WTC11 (cell line): ENCODE measurements around the gene SREBF1. TPM values are rescaled to one million over a fixed set of nuclear protein-coding genes. Genes with fewer than 3 reads are reported as not detected.

ENCODE experiments used
- ATAC-seq: fragments of 200-7000 bp; cut with Tn5 transposase; 2 replicates; pipeline ENCODE4 v1.10.0; 2021; ENCODE audit warnings: mild to moderate bottlenecking, moderate library complexity
- CTCF ChIA-PET: fragments of 300-600 bp; sonication (Branson Sonifier 250); formaldehyde crosslinking; loops from one replicate; lab custom pipeline; 2021; ENCODE audit warnings: antibody characterized with exemption; lab: Charles Lee
- POLR2A ChIA-PET: fragments of 350-600 bp; sonication (Branson Sonifier 250); formaldehyde crosslinking; loops from one replicate; lab custom pipeline; 2021; ENCODE audit warnings: antibody characterized with exemption; lab: Charles Lee
- DNase-seq: peaks from one replicate; pipeline ENCODE4 v3.0.0; 2021; ENCODE audit warnings: low spot score
- H3K27ac Mint-ChIP-seq: 2 replicates; pipeline ENCODE4 v1.8.0; 2021; ENCODE audit warnings: mixed read lengths
- H3K27me3 Mint-ChIP-seq: 2 replicates; pipeline ENCODE4 v1.8.0; 2021; ENCODE audit warnings: low read depth, mild to moderate bottlenecking, moderate library complexity, mixed read lengths
- H3K36me3 Mint-ChIP-seq: 2 replicates; pipeline ENCODE4 v1.8.0; 2021; ENCODE audit warnings: mixed read lengths
- H3K4me1 Mint-ChIP-seq: 2 replicates; pipeline ENCODE4 v1.8.0; 2022; ENCODE audit warnings: mixed read lengths
- H3K4me3 Mint-ChIP-seq: 2 replicates; pipeline ENCODE4 v1.8.0; 2021; ENCODE audit warnings: mild to moderate bottlenecking, moderate library complexity, mixed read lengths
- H3K9me3 Mint-ChIP-seq: 2 replicates; pipeline ENCODE4 v1.8.0; 2021; ENCODE audit warnings: mixed read lengths
- ATF6 ChIP-seq: sonication (generic); formaldehyde crosslinking; IDR thresholded peaks from 2 replicates; pipeline ENCODE4 v1.8.1; 2023; ENCODE audit warnings: mild to moderate bottlenecking, missing genetic modification reagents
- CBFB ChIP-seq: sonication (generic); formaldehyde crosslinking; IDR thresholded peaks from 2 replicates; pipeline ENCODE4 v1.8.1; 2022; ENCODE audit warnings: mild to moderate bottlenecking, low read depth, missing genetic modification reagents
- CDX4 ChIP-seq: fragments of 250-450 bp; sonication (Bioruptor Pico); IDR thresholded peaks from 2 replicates; pipeline ENCODE4 v1.9.0; 2021; ENCODE audit warnings: moderate library complexity, mild to moderate bottlenecking, inconsistent platforms, borderline replicate concordance
- CREB1 ChIP-seq: sonication (generic); formaldehyde crosslinking; IDR thresholded peaks from 2 replicates; pipeline ENCODE4 v1.8.0; 2023; ENCODE audit warnings: mild to moderate bottlenecking, missing genetic modification reagents
- CREM ChIP-seq: sonication (generic); formaldehyde crosslinking; IDR thresholded peaks from 2 replicates; pipeline ENCODE4 v1.8.1; 2022; ENCODE audit warnings: mild to moderate bottlenecking, missing genetic modification reagents, moderate library complexity
- ESRRA ChIP-seq: sonication (generic); formaldehyde crosslinking; IDR thresholded peaks from 2 replicates; pipeline ENCODE4 v1.8.1; 2022; ENCODE audit warnings: mild to moderate bottlenecking, missing genetic modification reagents, borderline replicate concordance
- ETV6 ChIP-seq: sonication (generic); formaldehyde crosslinking; IDR thresholded peaks from 2 replicates; pipeline ENCODE4 v1.8.1; 2022; ENCODE audit warnings: mild to moderate bottlenecking, missing genetic modification reagents
- KAT7 ChIP-seq: sonication (generic); formaldehyde crosslinking; IDR thresholded peaks from 2 replicates; pipeline ENCODE4 v1.8.1; 2023; ENCODE audit warnings: missing genetic modification reagents, mild to moderate bottlenecking, borderline replicate concordance
- MLX ChIP-seq: sonication (generic); formaldehyde crosslinking; IDR thresholded peaks from 2 replicates; pipeline ENCODE4 v1.8.1; 2023; ENCODE audit warnings: mild to moderate bottlenecking, missing genetic modification reagents, moderate library complexity
- NR2C2 ChIP-seq: sonication (generic); formaldehyde crosslinking; IDR thresholded peaks from 2 replicates; pipeline ENCODE4 v1.8.0; 2022; ENCODE audit warnings: mild to moderate bottlenecking, missing genetic modification reagents
- STAT6 ChIP-seq: sonication (generic); formaldehyde crosslinking; conservative IDR thresholded peaks from 2 replicates; pipeline ENCODE4 v1.8.1; 2023; ENCODE audit warnings: mild to moderate bottlenecking, low read depth, missing genetic modification reagents, moderate library complexity
- TEAD4 ChIP-seq: sonication (generic); formaldehyde crosslinking; IDR thresholded peaks from 2 replicates; pipeline ENCODE4 v1.8.0; 2022; ENCODE audit warnings: mild to moderate bottlenecking, missing genetic modification reagents
- ZBTB43 ChIP-seq: sonication (generic); formaldehyde crosslinking; IDR thresholded peaks from 2 replicates; pipeline ENCODE4 v1.8.1; 2023; ENCODE audit warnings: mild to moderate bottlenecking, missing genetic modification reagents
- ZNF532 ChIP-seq: fragments of 250-450 bp; sonication (Bioruptor Pico); IDR thresholded peaks from 2 replicates; pipeline ENCODE4 v1.9.0; 2021; ENCODE audit warnings: mild to moderate bottlenecking, borderline replicate concordance
- ZSCAN18 ChIP-seq: fragments of 250-450 bp; sonication (Bioruptor Pico); IDR thresholded peaks from 2 replicates; pipeline ENCODE4 v2.1.2; 2022; ENCODE audit warnings: mild to moderate bottlenecking, moderate library complexity
- total RNA-seq: library from RNA; stranded (reverse); gene quantifications from 3 replicates; pipeline ENCODE4 v1.2.3, GENCODE V29; 2021

SREBF1 gene
- total RNA-seq, 1 experiment from 2014 or later = 93.7 TPM

GRCh38 chr17:17839791-17840707 is 3.3 kb upstream of the SREBF1 start (continued):
- TF ChIP-seq ZSCAN18 (CRISPR knock-in tag) (no peak), ZBTB43 (CRISPR knock-in tag) (no peak), TEAD4 (CRISPR knock-in tag) (no peak), CDX4 (CRISPR knock-in tag) (no peak), CBFB (peak; percentile 28; the same call in 1 of the 2 replicates), ATF6 (CRISPR knock-in tag) (no peak), NR2C2 (CRISPR knock-in tag) (peak; percentile 67)
- TF ChIP-seq, all 79 proteins: peak for 20

- peak; percentile 47 for DNase-seq
- POLR2A ChIA-PET = interaction anchor here (0.5 to 4.8 kb wide), 17 partner anchors 12 to 342 kb away, joined by 3 to 137 read pairs (median 4); no protein-coding TSS in a partner anchor
- H3K4me1 Mint-ChIP-seq = peaks cover 69% of the 10 kb centered on the region
- no peaks in the 10 kb centered on the region for H3K27me3 Mint-ChIP-seq
- no peaks in the 10 kb centered on the region for H3K9me3 Mint-ChIP-seq
- ATAC-seq = peak; percentile 8
- peak overlapping the region; percentile 69 for H3K4me3 Mint-ChIP-seq
- H3K27ac Mint-ChIP-seq = peak overlapping the region; percentile 100
- CTCF ChIA-PET = interaction anchor here (0.8 to 3.6 kb wide), 13 partner anchors 10 to 341 kb away, joined by 3 to 37 read pairs (median 4); no protein-coding TSS in a partner anchor
- H3K36me3 Mint-ChIP-seq = peaks cover 15% of the 10 kb centered on the region
- TF ChIP-seq STAT6 (no peak), KAT7 (no peak), CREM (CRISPR knock-in tag) (no peak), ETV6 (CRISPR knock-in tag) (peak; percentile 87), ESRRA (CRISPR knock-in tag) (no peak), CREB1 (CRISPR knock-in tag) (no peak), CDX4 (CRISPR knock-in tag) (no peak), ZNF532 (CRISPR knock-in tag) (no peak), MLX (CRISPR knock-in tag) (no peak)
These were observed 1.5 kb upstream of the SREBF1 start for GRCh38 chr17:17837966-17838962.
